GM21737 (cell line): ENCODE results near the gene SRR.
A peak's percentile ranks its signal among the peaks of the same experiment; 100 is the strongest.
"Not testable (repeated sequence)": the region's sequence is repeated elsewhere in the genome, so short reads cannot be mapped to it uniquely, and the experiment has no call there.

Experiments used
- ATAC-seq: cut with Tn5 transposase; IDR thresholded peaks from one replicate; pipeline ENCODE4 v1.9.1; 2021; ENCODE audit warnings: mild to moderate bottlenecking, moderate library complexity; ENCODE audit not compliant: unreplicated experiment

The SRR gene

DNA sequence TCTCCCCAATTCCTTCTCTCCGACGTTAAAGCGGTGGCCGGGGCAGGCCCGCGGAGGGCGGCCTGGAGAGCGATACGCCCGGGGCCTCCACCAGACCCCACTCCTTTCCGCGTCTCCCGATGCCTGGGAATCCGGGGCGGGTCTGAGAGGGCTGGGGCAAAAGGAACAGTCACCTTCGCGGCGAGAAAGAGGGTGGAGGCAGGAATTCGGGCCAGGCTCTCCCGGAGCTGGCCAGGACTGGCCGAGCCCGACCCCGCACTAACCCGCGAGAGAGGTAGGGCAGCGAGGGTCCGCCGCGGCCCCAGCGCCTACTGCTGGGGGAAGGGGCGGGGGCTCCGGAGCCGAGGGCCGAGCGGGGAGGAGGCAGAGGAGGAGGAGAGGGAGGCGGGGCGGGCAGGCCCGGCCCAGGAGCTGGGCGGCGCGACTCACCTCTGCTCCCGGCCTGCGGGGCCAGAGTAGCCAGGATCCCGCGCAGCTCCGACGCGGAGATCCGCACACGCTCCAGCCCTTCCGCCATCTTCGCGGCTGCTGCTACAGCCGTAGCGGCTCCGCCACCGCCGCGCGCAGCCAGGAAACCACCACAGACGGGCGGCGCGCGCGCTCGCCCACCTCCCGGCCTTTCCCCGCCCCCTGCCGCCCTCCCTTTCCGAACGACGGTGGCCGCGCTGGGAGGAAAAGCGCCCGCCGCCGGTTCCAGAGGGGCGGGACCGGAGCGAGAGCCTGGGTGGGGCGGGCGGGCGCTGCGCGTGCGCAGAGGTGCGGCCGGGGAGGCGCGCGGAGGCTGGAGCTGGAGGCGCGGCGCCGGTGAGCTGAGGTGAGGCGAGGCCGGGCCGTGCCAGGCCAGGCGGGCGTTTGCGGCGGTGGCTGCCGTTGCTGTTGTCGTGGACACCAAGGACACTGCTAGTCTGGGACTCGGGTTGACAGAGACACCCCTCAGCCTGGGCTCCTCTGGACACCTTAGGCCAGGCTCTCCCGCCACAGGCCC, at the start of gene SRR, which contains the start of gene SMG6:
Gene SRR (plus strand): TSS at position 747 of the 985 bp plus-strand sequence. CDS start 11,611 bp downstream, outside the sequence.
Gene SMG6 (minus strand): TSS at position 582 of the 985 bp plus-strand sequence. CDS start 65 bp downstream, at position 517.
- ATAC-seq, result peak; percentile 84

GRCh38 chr17:2258830-2259229, 44.9 kb upstream of the SRR start:
- not testable (repeated sequence) for ATAC-seq

DNA sequence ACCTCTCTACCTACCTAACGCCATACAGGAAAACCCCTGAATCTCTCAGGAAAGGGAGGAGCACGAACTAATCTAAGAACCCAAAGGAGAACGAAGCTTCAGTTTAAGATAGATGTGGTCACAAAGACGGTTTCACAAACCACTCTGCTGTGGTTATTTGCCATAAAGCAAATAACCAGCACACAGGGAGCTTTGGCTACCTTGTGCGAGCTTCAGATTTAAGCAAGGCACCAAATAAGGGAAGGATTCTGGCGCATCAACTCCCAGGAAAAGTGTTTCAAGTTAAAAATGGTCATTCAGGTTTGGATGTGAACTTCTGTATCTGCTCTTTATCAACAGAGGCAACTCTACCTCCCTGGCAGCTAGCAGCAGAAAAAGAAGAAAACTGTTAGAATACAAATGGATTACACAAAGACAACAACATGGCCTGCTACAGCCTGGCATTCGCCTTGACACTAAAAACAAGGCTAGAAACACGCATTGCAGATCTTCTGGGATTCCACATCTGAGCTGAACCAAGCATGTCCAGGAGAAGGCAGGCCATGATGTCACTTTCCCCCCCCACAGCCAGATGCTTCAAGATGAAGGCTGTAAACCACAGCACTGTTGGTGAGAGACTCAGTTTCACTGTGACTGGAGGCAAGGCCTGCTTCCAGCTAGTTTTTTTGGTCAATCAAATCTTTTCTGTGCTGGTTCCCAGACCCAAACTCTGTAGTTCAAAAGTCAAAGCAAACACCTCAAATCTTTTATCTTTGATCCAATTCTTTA, 43.8 kb upstream of the SRR start:
- peak; percentile 57 for ATAC-seq

DNA sequence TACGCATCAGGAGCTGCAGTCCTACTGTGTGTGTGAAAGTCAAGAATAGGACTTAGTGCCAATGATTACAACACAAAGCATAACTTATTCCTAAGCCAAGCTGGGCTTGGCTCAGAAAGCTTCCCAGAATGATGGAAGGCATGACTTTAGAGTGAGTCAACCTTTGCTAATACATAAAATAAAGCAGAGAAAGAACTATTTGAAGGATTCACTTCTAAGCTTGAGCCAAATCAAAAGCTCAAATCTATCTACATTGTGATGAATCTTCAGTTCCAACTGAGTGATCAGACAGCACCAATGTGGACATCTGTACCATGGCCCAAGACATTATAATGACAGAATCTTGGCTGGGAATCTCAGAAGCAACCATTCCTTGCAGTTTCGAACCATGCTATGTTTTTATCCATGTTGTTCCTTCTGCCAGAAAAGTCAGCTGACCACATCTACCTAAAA, 41.6 kb upstream of the SRR start:
- ATAC-seq, result no peak

- no peak for ATAC-seq
Observed at GRCh38 chr17:2263183-2264066, 40.3 kb upstream of the SRR start.

DNA sequence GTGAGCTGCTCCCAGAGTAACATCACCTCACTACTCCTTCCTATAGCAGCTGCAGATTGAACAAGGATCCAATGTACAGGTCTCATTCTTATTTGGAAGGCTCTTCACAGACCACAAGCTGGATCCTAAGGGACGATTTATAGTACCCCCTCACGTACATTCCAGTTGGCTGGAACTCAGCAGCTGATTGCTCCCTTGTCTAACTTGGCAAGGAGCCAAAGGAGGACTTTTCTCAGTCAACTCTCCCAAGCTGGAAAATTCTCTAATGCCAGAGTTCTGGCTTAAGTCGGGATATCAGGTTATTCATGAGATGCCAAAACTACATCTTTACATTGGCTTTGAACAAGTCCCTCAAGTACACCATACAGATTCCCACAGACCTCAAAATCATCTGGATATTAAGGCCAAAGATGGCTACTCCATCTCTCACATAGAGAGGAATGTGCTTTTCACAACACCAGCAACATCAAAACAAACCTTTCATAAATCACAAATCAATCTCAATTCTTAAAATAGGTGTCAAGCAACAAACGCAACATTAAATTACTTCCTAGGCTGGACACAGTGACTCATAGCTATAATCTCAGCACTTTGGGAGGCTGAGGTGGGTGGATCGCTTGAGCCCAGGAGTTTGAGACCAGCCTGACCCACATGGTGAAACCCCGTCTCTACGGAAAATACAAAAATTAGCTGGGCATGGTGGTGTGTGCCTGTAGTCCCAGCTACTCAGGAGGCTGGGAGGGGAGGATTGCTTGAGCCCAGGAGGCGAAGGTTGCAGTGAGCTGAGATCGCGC, 39.5 kb upstream of the SRR start:
- no peak for ATAC-seq

- not testable (repeated sequence) for ATAC-seq
Observed at GRCh38 chr17:2265166-2265565, 38.6 kb upstream of the SRR start.

DNA sequence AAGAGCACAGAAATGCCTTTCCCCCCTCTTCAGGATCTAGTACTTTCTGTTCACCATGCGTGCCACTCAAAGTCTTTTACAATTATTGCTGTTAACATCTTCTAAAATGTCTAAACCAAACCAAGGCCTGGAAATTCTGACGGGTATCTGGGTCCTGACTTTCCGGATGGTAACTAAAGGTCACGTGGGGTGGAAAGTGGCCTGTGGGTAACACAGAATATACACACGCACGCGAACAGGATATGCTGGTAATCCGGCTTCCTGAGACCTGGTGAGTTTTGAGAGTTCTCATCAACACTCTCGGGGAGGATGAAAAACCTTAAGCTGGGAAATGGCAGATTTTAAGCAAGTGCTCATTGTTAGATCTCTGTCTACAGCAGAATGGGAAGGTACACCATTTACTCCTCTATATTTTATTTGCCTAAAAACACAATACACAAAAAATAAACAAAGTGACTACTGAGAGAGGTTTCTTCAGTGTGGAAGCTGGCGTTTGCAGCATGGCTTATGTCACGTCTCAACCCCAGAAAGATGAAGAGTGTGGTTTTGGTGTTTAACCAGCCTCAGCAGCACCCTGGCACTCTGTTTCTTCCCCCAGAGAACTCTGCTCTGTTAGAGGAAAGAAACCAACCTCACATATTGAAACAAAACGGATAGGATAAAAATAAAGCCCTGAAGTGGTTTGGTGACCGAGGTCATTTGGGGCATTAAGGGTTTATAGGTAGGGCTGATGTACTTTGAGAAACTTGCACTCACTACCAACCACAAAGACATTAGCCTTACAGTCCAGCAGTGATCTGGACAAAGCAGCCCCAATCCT, 37.5 kb upstream of the SRR start:
- peak; percentile 78 for ATAC-seq

GRCh38 chr17:2266865-2267228, 36.9 kb upstream of the SRR start:
- ATAC-seq, result peak; percentile 16

GRCh38 chr17:2267354-2267753, 36.4 kb upstream of the SRR start:
- ATAC-seq, result no peak

GRCh38 chr17:2271985-2272702, 31.6 kb upstream of the SRR start:
- ATAC-seq, result no peak

- ATAC-seq, result no peak
Observed at GRCh38 chr17:2274414-2274813, 29.3 kb upstream of the SRR start.

DNA sequence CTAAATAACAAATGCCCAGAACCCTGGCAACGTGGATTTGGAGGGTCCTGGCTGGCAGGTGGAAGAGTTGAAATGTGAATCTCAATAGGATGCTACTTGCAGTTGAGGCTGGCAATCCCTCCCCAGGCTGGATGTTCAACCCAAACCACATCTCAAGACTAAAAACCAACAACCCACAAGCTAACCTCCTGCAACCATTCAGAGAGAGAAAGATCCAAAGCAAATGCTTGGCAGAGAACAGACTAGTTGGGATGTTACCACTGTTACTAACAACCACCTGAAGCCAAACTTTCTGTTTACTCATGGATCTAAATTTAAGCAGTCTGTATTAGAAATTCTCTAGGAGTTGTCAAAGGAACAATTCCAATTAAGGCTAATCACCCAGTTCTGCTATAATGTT, 28.0 kb upstream of the SRR start:
- no peak for ATAC-seq

- ATAC-seq, result no peak
Observed at GRCh38 chr17:2277429-2278170, 26.1 kb upstream of the SRR start.

- no peak for ATAC-seq
Observed at GRCh38 chr17:2279707-2280106, 24.0 kb upstream of the SRR start.

GRCh38 chr17:2282297-2282873, 21.4 kb upstream of the SRR start:
- no peak for ATAC-seq

GRCh38 chr17:2283302-2283701, 20.4 kb upstream of the SRR start:
- no peak for ATAC-seq
